Ishikawa (cell line): Measurements from ENCODE around the gene ABHD18.

Experiments used
- CEBPB ChIP-seq: IDR thresholded peaks from 2 replicates; pipeline ENCODE4 v1.6.1; 2012
- CREB1 ChIP-seq: IDR thresholded peaks from 2 replicates; pipeline ENCODE4 v1.6.1; 2012; ENCODE audit warnings: low read depth
- EGR1 ChIP-seq: IDR thresholded peaks from 2 replicates; pipeline ENCODE4 v1.6.1; 2012
- EP300 ChIP-seq: IDR thresholded peaks from 2 replicates; pipeline ENCODE4 v1.6.1; 2012; ENCODE audit warnings: borderline replicate concordance
- FOXM1 ChIP-seq: IDR thresholded peaks from 2 replicates; pipeline ENCODE4 v1.6.1; 2012; ENCODE audit warnings: low read depth, borderline replicate concordance
- MAX ChIP-seq: IDR thresholded peaks from 2 replicates; pipeline ENCODE4 v1.6.1; 2012
- NFIC ChIP-seq: IDR thresholded peaks from 2 replicates; pipeline ENCODE4 v1.6.1; 2012
- RAD21 ChIP-seq: IDR thresholded peaks from 2 replicates; pipeline ENCODE4 v1.6.1; 2012; ENCODE audit warnings: low read depth
- REST ChIP-seq: IDR thresholded peaks from 2 replicates; pipeline ENCODE4 v1.6.1; 2012; ENCODE audit warnings: low read depth, mild to moderate bottlenecking
- TAF1 ChIP-seq: IDR thresholded peaks from 2 replicates; pipeline ENCODE4 v1.6.1; 2012; ENCODE audit warnings: low read depth, mild to moderate bottlenecking
- TCF12 ChIP-seq: IDR thresholded peaks from 2 replicates; pipeline ENCODE4 v1.6.1; 2012; ENCODE audit warnings: low read depth
- TEAD4 ChIP-seq: IDR thresholded peaks from 2 replicates; pipeline ENCODE4 v1.6.1; 2012
- USF1 ChIP-seq: IDR thresholded peaks from 2 replicates; pipeline ENCODE4 v1.6.1; 2012
- YY1 ChIP-seq: IDR thresholded peaks from 2 replicates; pipeline ENCODE4 v1.6.1; 2012; ENCODE audit warnings: low read depth
- ZBTB7A ChIP-seq: IDR thresholded peaks from 2 replicates; pipeline ENCODE4 v1.6.1; 2012; ENCODE audit warnings: low read depth

The ABHD18 gene

GRCh38 chr4:127957105-127957504, 8.1 kb upstream of the ABHD18 start:
- no peak for TF ChIP-seq TCF12
- no peak for TF ChIP-seq TAF1
- TF ChIP-seq MAX: no peak
- TF ChIP-seq FOXM1: no peak
- no peak for TF ChIP-seq USF1
- no peak for TF ChIP-seq EP300
- no peak for TF ChIP-seq YY1
- TF ChIP-seq TEAD4: no peak
- no peak for TF ChIP-seq EGR1
- no peak for TF ChIP-seq CEBPB
- no peak for TF ChIP-seq RAD21
- no peak for TF ChIP-seq NFIC
- no peak for TF ChIP-seq REST
- no peak for TF ChIP-seq CREB1

- TF ChIP-seq MAX: no peak
- TF ChIP-seq ZBTB7A: no peak
- no peak for TF ChIP-seq RAD21
- no peak for TF ChIP-seq EP300
- TF ChIP-seq CEBPB: no peak
- no peak for TF ChIP-seq YY1
- no peak for TF ChIP-seq NFIC
- TF ChIP-seq EGR1: no peak
- TF ChIP-seq TCF12: no peak
- no peak for TF ChIP-seq CREB1
- no peak for TF ChIP-seq TEAD4
- TF ChIP-seq USF1: no peak
- no peak for TF ChIP-seq FOXM1
- no peak for TF ChIP-seq REST
- TF ChIP-seq TAF1: no peak
These were observed 5.4 kb upstream of the ABHD18 start for GRCh38 chr4:127959794-127960193.

GRCh38 chr4:127965803-127966175, 583 bp downstream of the ABHD18 start:
- TF ChIP-seq TEAD4 (no peak), ZBTB7A (no peak), MAX (no peak), NFIC (no peak), RAD21 (no peak), FOXM1 (no peak), CREB1 (no peak), USF1 (no peak), TAF1 (no peak; the same call in 1 of the 2 replicates), EP300 (no peak), EGR1 (no peak)

GRCh38 chr4:127967141-127967775, 2.1 kb downstream of the ABHD18 start:
- no peak for TF ChIP-seq ZBTB7A
- no peak for TF ChIP-seq TCF12
- no peak for TF ChIP-seq CEBPB
- no peak for TF ChIP-seq NFIC
- TF ChIP-seq EP300: no peak
- TF ChIP-seq TEAD4: no peak
- no peak for TF ChIP-seq TAF1
- TF ChIP-seq RAD21: no peak
- TF ChIP-seq USF1: no peak
- TF ChIP-seq YY1: no peak
- no peak for TF ChIP-seq FOXM1
- no peak for TF ChIP-seq MAX
- TF ChIP-seq EGR1: no peak
